ENCODE measurements around the gene OR13C2.
"Not testable (repeated sequence)": the region's sequence is repeated elsewhere in the genome, so short reads cannot be mapped to it uniquely, and the experiment has no call there.

Gene OR13C2, protein sequence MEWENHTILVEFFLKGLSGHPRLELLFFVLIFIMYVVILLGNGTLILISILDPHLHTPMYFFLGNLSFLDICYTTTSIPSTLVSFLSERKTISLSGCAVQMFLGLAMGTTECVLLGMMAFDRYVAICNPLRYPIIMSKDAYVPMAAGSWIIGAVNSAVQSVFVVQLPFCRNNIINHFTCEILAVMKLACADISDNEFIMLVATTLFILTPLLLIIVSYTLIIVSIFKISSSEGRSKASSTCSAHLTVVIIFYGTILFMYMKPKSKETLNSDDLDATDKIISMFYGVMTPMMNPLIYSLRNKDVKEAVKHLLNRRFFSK

GRCh38 chr9:104605527-104605926 lies at the start of gene OR13C2:
OR13C2 (minus strand) TSS chr9:104605627; CDS start chr9:104605627, 0 bp downstream.
- not testable (repeated sequence) for DNase-seq (ENCODE audit: low read depth)

DNA sequence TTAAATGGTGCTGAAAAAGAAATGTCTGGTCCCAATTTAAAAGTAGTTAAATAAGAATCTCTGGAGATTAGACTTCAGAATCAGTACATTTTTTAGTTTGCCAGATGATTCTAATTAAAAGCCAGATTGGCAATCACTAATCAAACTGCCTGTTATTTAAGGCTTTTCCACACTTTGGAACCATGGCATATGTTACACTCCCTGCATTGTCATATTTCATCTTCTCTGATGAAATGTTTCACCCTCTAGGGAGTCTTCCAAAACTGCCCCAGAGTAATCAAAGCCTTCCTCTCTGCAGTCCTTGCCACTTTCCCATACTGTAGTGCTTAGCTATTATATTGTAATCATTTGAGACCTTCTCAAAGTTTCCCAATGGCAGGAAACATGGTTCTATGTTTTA lies 30.0 kb upstream of the OR13C2 start:
- DNase-seq (ENCODE audit: low read depth) = no peak

DNA sequence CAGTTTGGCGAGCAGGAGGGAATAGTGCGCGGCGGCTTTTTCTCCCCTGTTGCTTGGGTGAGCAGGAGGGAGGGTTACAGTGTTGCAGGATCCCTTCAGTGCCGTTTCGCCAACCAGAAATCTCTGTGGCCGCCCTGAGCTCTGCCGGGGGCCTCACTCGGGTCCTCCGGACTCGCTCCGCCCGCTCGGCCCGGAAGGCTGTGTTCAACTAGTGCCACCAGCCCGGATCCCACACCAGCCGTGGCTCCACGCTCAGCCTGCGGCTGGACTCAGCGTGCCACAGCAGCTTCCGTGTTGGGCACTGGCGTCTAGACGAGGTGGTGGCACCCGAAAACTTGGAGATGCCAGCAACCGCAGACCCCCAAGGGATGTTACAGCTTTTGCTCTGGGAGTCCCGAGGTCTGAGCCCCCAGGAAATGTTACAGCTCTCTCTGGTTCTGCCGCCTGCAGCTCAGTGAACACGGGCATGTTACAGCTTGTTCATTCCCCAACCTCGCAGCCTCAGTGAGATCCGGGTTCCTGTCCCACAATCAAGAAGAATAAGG lies 28.6 kb upstream of the OR13C2 start:
- DNase-seq (ENCODE audit: low read depth) = no peak

DNA sequence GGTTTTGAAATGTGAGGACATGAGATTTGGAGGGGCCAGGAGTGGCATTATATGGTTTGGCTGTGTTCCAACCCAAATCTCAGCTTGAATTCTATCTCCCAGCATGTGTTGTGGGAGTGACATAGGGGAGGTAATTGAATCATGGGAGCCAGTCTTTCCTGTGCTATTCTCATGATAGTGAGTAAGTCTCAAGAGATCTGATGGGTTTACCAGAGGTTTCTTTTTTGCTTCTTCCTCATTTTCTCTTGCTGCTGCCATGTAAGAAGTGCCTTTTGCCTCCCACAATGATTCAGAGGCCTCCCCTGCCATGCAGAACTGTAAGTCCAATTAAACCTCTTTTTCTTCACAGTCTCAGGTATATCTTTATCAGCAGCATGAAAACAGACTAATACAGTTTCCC lies 20.5 kb upstream of the OR13C2 start:
- DNase-seq (ENCODE audit: low read depth) = not testable (repeated sequence)

GRCh38 chr9:104618104-104618503 lies 12.7 kb upstream of the OR13C2 start, which contains the start of gene OR13C9:
OR13C9 (minus strand) TSS chr9:104618204; CDS start chr9:104618204, 0 bp downstream.
- no peak for DNase-seq (ENCODE audit: low read depth)

- no peak for DNase-seq (ENCODE audit: low read depth)
Observed at GRCh38 chr9:104617418-104617817, 12.0 kb upstream of the OR13C2 start.

DNA sequence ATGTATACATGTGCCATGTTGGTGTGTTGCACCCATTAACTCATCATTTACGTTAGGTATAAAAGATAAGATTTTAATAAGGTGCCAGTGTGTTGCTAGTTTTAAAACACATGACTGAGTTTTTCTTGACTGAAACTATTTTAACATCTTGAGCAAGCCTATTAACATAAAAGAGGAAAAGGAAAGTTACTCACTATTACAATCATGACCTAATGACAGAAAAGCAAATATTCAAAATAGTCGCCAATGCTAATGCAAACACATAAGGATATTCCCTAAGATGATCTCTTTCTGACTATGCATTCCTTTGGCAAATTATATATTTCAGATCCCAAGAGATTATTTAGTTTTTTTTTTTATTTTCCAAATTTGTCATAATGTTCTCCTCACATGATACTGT lies 5.8 kb upstream of the OR13C2 start:
- DNase-seq (ENCODE audit: low read depth) = no peak

DNA sequence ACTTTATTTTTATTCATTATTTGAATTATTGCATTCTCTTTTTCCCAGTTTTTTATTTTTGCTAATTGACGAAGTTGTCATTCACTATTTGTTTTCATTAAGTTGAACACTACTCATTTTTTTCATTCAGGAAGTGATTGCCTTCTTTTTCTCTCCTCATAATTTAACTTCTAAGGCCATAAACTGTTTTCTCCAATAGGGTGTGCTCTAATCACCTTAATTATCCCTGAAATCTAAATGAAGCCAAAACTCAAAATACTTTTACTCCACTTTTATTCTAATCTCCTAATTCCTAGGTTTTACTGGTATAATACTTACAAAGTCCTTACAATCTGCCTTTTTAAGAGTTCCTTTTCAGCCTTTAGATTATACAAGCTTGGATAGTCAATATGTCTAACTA lies 2.9 kb upstream of the OR13C2 start:
- no peak for DNase-seq (ENCODE audit: low read depth)

DNA sequence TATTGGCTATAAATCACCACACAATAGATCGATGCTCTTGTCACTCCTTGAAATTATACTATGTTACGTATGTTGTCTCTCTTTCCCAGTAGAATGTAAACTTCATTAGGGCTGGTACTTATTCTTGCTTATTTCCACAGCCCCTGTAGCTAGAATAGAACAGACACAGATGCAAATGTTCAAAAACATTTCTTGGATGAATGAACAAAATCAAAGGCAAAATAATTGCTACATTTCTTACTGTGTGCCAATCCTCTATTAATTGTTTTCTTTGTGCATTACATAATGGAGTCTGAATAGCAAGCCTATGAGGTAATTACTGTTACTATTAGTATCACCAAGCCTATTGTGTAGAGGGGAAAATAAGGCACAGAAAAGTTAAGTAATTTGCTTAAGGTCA lies 725 bp upstream of the OR13C2 start:
- DNase-seq (ENCODE audit: low read depth) = no peak

GRCh38 chr9:104604801-104605200 lies 626 bp downstream of the OR13C2 start:
- no peak for DNase-seq (ENCODE audit: low read depth)

GRCh38 chr9:104599313-104599712 lies 6.1 kb downstream of the OR13C2 start, which contains the start of gene OR13C5:
OR13C5 (minus strand) TSS chr9:104599413; CDS start chr9:104599413, 0 bp downstream.
- DNase-seq (ENCODE audit: low read depth) = not testable (repeated sequence)

DNA sequence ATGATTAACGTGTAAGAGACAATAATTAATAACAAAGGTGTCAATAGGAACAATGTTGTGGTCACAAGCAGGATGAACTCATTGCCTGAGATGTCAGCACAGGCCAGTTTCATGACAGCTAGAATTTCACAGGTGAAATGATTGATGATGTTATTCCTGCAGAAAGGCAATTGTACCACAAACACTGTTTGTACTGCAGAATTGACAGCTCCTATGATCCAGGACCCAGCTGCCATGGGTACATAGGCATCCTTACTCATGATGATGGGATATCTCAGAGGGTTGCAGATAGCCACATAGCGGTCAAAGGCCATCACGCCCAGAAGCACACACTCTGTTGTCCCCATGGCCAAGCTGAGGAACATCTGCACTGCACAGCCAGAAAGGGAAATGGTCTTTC lies 6.7 kb downstream of the OR13C2 start:
- not testable (repeated sequence) for DNase-seq (ENCODE audit: low read depth)

DNA sequence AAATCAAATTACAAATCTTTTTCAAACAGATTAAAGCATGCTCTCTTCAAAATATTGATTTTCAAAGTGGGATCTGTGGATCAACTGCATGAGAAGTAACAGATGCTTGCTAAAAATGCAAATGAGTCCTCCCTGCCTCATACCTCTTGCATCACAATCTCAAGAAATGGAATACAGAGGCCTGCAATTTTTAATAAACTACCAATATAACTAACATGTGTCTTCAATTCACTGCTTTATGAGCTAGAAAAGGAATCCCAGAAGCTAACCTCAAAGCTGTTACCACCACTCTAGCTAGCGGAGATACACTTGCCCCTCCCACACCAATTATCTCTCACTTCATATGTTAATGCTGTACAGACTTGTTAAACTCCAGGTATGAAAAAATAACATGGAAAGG lies 15.8 kb downstream of the OR13C2 start:
- DNase-seq (ENCODE audit: low read depth) = no peak

DNA sequence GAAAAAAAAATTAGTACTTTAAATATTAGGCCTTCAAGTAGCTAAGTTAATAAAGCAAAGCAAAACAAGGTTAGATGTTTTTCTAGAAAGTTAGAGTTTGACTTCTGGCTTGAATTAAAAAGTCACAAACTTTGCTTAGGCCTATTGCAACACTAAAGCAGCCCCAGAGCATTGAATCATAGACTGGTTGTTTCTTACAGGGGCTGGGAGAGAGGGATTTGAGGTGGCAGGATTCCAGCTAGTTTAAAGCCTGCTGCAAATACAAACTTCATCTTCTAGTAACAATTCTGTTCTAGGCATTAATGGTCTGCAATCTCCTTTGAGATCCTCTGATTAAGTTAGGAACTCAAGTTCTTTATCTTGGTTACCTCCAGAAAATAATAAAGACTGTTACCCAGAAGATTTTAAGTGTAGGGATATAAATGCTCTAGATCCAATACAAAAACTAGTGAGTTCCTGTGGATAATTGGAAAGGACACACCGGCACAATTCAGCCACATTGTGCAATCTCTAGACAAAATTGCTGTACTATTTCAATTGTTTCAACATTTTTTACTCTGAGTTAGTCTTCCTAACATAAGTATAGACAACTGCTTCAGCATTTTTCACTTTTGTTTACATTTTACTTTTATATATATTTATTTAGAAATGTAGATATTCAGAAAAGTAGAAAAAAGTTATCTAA lies 18.8 kb downstream of the OR13C2 start:
- no peak for DNase-seq (ENCODE audit: low read depth)

- DNase-seq (ENCODE audit: low read depth) = no peak
Observed at GRCh38 chr9:104580562-104580961, 24.9 kb downstream of the OR13C2 start.

- DNase-seq (ENCODE audit: low read depth) = no peak
Observed at GRCh38 chr9:104577263-104577662, 28.2 kb downstream of the OR13C2 start.

DNA sequence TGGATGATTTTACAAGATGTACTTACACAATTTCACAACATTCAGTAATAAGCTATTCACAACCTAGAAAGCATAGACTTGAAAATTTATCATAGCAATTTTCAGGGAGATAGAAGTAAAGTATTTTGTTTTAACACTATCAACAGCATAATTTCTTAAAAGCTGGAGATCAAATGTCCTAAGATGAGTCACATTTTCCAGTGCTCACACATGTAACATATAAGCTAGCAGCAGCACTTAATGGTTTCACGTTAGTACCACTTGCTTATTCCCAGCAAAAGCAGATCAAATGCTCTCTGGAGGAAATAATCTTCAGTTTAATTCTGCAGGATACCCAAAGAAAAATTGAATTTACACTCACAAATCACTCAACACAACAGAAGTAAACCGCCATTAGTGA lies 30.0 kb downstream of the OR13C2 start:
- DNase-seq (ENCODE audit: low read depth) = no peak

GRCh38 chr9:104572612-104573011 lies 32.8 kb downstream of the OR13C2 start:
- no peak for DNase-seq (ENCODE audit: low read depth)

GRCh38 chr9:104568868-104569267 lies 36.6 kb downstream of the OR13C2 start, which contains the start of gene OR13C8:
OR13C8 (plus strand) TSS chr9:104569168; CDS start chr9:104569168, 0 bp downstream.
- DNase-seq (ENCODE audit: low read depth) = no peak

GRCh38 chr9:104564358-104564757 lies 41.1 kb downstream of the OR13C2 start:
- DNase-seq (ENCODE audit: low read depth) = no peak

GRCh38 chr9:104556830-104557634 lies 48.4 kb downstream of the OR13C2 start:
- DNase-seq (ENCODE audit: low read depth) = no peak

GRCh38 chr9:104555521-104555920 lies 49.9 kb downstream of the OR13C2 start:
- no peak for DNase-seq (ENCODE audit: low read depth)
